SIG-M5 (cell line): ENCODE results near the gene NF2.

Experiments used
- DNase-seq: peaks from one replicate; lab custom pipeline; 2025; lab: John Stamatoyannopoulos, UW

The NF2 gene

GRCh38 chr22:29631725-29632124, 28.3 kb downstream of the NF2 start:
- no peak for DNase-seq

- DNase-seq: no peak
Observed at GRCh38 chr22:29632672-29633071, 29.2 kb downstream of the NF2 start.

GRCh38 chr22:29633514-29634312, 30.3 kb downstream of the NF2 start:
- DNase-seq: no peak

- no peak for DNase-seq
Observed at GRCh38 chr22:29634847-29635246, 31.4 kb downstream of the NF2 start.

GRCh38 chr22:29635734-29636357, 32.4 kb downstream of the NF2 start:
- no peak for DNase-seq

- no peak for DNase-seq
Observed at GRCh38 chr22:29636751-29637150, 33.3 kb downstream of the NF2 start.

- no peak for DNase-seq
Observed at GRCh38 chr22:29637181-29637580, 33.7 kb downstream of the NF2 start.

- DNase-seq: no peak
Observed at GRCh38 chr22:29638678-29639077, 35.2 kb downstream of the NF2 start.

- DNase-seq: no peak
Observed at GRCh38 chr22:29639096-29639495, 35.7 kb downstream of the NF2 start.

GRCh38 chr22:29641042-29641699, 37.7 kb downstream of the NF2 start:
- DNase-seq: no peak

- no peak for DNase-seq
Observed at GRCh38 chr22:29641700-29642330, 38.4 kb downstream of the NF2 start.

GRCh38 chr22:29642694-29643093, 39.3 kb downstream of the NF2 start:
- DNase-seq: no peak

GRCh38 chr22:29647954-29648737, 44.7 kb downstream of the NF2 start:
- DNase-seq: no peak

GRCh38 chr22:29650370-29650769, 46.9 kb downstream of the NF2 start:
- no peak for DNase-seq

- DNase-seq: no peak
Observed at GRCh38 chr22:29651652-29652051, 48.2 kb downstream of the NF2 start.

- DNase-seq: no peak
Observed at GRCh38 chr22:29654420-29654819, 51.0 kb downstream of the NF2 start.

GRCh38 chr22:29654882-29655281, 51.4 kb downstream of the NF2 start:
- DNase-seq: no peak

- DNase-seq: peak; percentile 97
Observed at GRCh38 chr22:29658176-29658575, 54.7 kb downstream of the NF2 start.

GRCh38 chr22:29660021-29660420, 56.6 kb downstream of the NF2 start:
- DNase-seq: no peak

- DNase-seq: no peak
Observed at GRCh38 chr22:29661336-29661735, 57.9 kb downstream of the NF2 start.

GRCh38 chr22:29663180-29663821, 59.9 kb downstream of the NF2 start:
- no peak for DNase-seq
